GM21723 (cell line): ENCODE data around the gene TTC23L.
"Not testable (repeated sequence)": the region's sequence is repeated elsewhere in the genome, so short reads cannot be mapped to it uniquely, and the experiment has no call there.

Source experiments
- ATAC-seq: cut with Tn5 transposase; IDR thresholded peaks from one replicate; pipeline ENCODE4 v1.9.1; 2021; ENCODE audit warnings: mild to moderate bottlenecking, moderate library complexity; ENCODE audit not compliant: unreplicated experiment

The TTC23L gene, protein sequence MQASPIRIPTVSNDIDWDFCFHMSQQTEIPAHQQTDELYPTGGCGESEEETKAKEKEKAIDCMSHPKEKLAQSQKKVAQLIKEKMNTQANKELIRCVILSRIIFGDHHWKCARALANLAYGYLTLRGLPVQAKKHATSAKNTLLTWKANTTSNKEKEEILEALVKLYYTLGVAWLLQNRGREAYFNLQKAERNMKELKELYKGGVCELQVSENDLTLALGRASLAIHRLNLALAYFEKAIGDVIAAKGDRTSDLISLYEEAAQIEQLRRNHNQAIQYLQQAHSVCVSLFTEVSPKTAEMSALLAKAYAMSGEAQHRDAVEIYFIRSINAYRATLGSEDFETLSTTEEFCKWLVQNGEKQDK

DNA sequence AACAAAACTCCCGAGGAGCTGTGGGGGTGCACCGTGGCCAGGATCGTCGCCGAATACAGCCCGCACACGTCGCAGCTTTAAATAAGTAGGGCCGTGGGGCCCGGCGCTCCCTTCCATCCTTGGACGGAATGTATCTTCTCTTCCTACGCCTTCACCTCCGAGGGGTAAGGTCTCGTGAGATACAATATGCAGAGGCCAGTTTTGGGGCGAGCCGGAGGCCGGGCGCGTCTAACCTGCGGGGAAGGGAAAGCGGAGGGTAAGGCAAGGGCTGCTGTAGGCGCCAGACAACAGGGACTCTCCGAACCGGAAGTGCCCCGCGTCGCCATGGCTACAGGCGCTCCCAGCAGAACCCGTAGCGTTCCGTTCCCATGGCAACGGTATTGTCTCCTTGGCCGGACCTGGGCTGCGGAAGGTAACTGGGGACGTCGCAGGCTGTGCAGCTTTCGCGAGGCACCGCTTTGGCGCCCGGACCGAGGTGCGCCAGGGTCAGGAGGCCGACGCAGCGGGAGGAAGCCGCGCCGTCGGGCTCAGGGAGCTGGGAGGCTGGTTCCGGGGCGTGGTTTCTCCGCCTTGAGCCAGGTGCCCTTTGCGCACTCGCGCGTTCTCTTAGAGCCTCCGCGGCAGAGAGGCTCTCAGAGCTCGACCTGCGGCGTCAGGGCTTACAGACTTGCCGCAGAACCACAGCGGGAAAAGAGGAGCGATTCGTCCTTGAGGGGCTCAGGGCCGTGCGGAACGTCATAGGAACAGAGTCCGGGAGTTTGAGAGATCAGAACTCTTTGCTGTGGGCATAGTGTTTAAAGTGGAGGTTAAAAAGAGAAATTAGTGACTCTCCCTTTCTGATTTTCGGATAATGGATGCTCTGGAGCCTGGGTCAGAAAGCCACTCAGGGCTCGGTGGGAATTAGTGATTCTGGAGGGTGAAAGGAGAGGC, at the start of gene TTC23L:
Gene TTC23L (plus strand): TSS at position 380 of the 930 bp plus-strand sequence. CDS start 1,508 bp downstream, outside the sequence.
- ATAC-seq, result peak; percentile 99

DNA sequence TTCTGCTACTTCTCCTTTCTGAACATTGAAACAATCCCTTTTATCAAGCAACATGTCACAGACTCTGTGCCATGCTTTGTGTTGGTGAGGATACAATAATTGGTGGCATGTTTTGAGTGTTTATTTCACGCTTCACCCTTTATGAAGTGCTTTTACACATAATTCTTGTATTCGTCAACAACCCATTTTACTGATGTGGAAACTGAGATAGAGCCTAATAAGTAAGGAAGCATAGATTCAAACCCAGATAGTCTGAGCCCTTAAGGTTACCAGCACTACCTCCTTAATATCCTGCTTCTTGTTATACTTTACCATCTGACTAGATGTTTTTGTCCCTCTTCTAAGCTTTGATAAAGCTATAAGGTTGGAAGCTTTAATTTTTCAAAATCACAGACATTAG, 49.3 kb upstream of the TTC23L start:
- no peak for ATAC-seq

DNA sequence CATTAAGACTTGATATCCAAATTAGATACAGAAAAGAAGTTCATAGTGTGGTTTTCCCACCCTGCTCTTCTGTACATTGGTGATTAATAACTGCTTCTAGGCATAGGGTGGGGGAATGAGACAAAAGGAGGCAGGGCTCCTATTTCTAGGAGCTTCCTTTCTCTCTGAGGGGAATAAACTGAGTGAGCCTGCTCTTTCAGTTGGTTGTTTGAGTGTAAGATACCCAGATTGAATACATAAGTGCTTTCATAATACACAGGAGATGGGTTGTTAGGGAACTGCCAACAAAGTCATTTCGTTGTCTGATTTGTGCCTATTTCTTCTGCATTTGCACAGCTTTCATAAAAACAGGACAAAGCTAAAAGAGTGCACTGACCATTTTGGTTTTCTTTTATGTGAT, 48.9 kb upstream of the TTC23L start:
- ATAC-seq, result no peak

- ATAC-seq, result no peak
These were observed 47.2 kb upstream of the TTC23L start for GRCh38 chr5:34791761-34792244.

- no peak for ATAC-seq
These were observed 36.0 kb upstream of the TTC23L start for GRCh38 chr5:34802834-34803563.

DNA sequence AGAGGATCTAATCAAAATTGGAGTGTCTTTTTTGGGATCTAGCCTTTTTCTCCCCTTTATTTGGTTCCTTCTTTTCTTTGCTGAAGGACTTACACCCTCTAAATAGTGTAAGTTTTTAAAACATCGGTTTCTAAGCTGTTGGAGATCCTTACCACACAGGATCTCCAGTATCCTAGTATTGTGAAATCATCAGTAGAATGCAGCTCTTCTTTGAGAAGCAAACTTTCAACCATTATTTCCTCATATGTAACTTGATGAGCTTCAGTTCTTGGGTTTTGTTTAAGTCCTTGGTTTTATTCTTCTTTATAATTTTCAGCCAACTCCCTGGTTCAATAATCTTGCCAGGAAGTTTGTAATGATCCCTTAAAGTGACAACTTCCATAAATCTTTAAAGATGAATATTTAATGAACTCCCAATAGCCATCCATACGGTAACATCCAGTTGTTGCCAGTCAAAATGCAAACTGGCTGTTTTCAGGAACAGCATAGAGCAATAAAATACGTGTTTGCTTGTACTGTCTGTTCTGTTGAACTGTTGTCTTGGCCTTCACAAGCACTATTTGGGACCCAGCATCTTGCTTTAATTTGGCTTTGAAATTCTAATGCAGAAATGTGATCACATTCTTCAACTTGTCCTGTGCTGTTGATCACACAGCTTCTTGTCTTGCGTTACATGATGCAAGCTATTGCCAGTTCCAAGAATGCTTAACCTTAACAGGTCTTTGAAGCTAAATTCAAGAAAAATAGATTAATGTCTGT, 34.8 kb upstream of the TTC23L start:
- no peak for ATAC-seq

- no peak for ATAC-seq
These were observed 34.1 kb upstream of the TTC23L start for GRCh38 chr5:34804913-34805312.

GRCh38 chr5:34806532-34806931, 32.4 kb upstream of the TTC23L start:
- no peak for ATAC-seq

- ATAC-seq, result no peak
These were observed 27.3 kb upstream of the TTC23L start for GRCh38 chr5:34811706-34812105.

DNA sequence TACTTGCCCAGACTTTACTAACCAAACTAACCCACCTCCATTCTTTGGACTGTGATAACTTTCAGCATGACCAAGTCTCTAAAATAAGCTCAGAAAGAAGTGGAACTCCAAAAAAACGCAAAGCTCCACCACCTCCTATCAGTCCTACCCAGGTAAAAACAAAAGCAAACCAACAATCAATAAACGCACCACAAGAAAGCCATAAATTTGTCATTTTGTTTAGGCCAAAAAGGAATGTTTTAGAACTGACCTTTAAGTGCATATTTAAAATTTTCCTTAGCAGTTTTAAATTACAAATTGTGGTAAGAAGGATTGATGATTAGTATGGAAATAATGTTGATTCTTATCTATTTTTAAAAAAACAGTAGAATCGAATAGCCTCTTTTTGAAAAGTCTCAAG, 25.5 kb upstream of the TTC23L start:
- ATAC-seq, result no peak

- no peak for ATAC-seq
These were observed 21.2 kb upstream of the TTC23L start for GRCh38 chr5:34817558-34818351.

DNA sequence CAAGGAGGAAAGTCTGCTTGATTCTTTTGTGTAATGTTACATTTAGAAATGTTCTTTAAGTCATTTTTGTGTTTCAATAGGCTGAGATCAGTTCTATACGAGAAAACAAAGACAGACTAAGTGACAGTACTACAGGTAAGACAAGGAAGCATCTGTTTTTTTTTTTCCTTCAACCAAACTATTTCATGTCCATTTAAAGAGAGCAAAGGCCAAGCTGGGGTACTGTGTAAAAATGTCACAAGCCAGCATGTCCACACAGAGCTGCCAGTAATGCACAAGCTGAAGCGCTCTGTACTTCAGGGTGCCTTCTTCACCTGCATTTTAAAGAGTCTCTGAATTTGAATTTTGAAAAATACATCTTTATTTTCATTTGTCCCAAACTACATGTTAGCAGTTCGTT, 20.2 kb upstream of the TTC23L start:
- ATAC-seq, result no peak

DNA sequence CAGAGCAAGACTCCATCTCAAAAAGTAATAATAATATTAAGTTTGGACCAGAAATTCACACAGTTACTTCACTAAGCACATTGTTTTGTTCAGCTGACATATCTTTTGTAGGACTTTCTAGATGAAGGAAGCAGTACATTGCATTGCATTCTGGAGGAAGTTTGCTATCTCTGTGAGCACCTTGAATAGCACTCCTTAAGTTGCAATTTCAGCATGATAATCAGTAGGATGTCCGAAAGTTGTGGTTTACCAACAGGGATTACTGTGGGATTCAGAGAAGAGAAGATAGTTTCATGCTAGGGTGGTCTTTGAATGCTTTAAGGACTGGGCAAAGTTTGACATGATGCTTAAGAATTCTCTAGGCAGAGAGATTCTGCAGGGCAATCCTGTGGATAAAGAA, 18.4 kb upstream of the TTC23L start:
- no peak for ATAC-seq

DNA sequence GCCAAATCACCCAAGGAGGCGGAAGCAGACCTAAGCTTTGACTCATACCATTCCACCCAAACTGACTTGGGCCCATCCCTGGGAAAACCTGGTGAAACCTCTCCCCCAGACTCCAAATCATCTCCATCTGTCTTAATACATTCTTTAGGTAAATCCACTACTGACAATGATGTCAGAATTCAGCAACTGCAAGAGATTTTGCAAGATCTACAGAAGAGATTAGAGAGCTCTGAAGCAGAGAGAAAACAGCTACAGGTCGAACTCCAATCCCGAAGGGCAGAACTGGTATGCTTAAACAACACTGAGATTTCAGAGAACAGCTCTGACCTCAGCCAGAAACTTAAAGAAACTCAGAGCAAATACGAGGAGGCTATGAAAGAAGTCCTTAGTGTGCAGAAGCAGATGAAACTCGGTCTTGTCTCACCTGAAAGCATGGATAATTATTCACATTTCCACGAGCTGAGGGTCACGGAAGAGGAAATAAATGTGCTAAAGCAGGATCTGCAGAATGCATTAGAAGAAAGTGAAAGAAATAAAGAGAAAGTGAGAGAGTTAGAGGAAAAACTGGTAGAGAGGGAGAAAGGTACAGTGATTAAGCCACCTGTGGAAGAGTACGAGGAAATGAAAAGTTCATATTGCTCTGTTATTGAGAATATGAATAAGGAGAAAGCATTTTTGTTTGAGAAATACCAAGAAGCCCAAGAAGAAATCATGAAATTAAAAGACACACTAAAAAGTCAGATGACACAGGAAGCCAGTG, 15.8 kb upstream of the TTC23L start:
- ATAC-seq, result no peak

- ATAC-seq, result no peak
These were observed 12.6 kb upstream of the TTC23L start for GRCh38 chr5:34826347-34826746.

GRCh38 chr5:34827588-34828506, 11.1 kb upstream of the TTC23L start:
- ATAC-seq, result no peak

DNA sequence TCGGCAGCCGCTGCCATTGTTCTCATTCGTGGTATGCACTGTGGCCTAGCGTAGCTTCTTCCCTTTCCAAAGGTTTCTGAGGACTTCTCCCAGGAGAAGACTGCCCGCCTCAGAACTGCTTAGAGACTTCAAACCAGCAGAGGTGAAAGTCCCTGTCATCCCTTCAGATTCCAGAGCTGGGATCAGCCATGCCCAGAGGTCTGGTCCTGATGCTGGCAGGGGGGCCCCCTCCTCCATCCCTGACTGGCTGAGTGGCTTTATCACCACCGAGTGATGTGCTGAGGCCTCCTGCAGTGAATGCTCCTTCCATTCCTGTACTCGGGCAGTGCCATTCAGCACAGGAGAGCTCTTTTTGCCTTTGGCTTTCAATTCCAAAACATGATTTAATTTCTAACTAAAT, 8.1 kb upstream of the TTC23L start:
- not testable (repeated sequence) for ATAC-seq

GRCh38 chr5:34831303-34831702, 7.7 kb upstream of the TTC23L start:
- no peak for ATAC-seq
